ENCODE results near the gene COBL.

DNA sequence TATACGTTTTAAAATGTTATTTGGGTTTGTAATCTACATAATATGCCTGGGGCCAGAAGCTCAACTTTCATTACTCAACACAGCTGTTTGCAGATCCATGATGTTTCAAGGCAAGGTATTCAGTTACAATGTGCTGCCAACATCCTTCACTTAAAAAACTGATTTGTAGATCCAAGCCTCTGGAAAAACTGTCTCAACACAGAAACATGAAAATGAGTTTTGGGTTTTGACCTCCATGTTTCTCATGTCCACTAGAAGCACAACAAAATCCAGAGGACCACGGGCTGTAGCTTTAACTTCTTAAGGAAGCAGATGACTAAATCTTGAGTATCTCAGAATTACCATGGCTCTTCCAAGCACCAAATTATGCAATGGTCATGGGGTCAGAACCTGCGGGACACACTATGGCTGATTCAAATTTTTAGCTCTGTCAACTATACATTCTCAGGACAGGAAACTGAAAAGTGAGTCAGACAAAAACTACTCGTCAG lies 286.9 kb downstream of the COBL start:
- TF ChIP-seq POLR2A (IDR thresholded peaks at IDR 0.05; ENCODE audit: low read depth, low read length) (no peak), POLR2AphosphoS5 (IDR thresholded peaks at IDR 0.05; ENCODE audit: low read depth, low read length) (no peak), SPI1 (IDR thresholded peaks at IDR 0.05; ENCODE audit: low read depth, low read length) (no peak), POU2F2 (IDR thresholded peaks at IDR 0.05; ENCODE audit: low read depth, low read length) (no peak), TAF1 (IDR thresholded peaks at IDR 0.05; ENCODE audit: low read depth, low read length) (no peak)
